Medulla oblongata (tissue), 1 donor: ENCODE results near the gene EYA2.
"Not testable (repeated sequence)": the region's sequence is repeated elsewhere in the genome, so short reads cannot be mapped to it uniquely, and the experiment has no call there.

Source experiments
- DNase-seq: peaks from one replicate; pipeline ENCODE4 v3.0.0-alpha.2; 2015; ENCODE audit errors: extremely low spot score

EYA2 gene

DNA sequence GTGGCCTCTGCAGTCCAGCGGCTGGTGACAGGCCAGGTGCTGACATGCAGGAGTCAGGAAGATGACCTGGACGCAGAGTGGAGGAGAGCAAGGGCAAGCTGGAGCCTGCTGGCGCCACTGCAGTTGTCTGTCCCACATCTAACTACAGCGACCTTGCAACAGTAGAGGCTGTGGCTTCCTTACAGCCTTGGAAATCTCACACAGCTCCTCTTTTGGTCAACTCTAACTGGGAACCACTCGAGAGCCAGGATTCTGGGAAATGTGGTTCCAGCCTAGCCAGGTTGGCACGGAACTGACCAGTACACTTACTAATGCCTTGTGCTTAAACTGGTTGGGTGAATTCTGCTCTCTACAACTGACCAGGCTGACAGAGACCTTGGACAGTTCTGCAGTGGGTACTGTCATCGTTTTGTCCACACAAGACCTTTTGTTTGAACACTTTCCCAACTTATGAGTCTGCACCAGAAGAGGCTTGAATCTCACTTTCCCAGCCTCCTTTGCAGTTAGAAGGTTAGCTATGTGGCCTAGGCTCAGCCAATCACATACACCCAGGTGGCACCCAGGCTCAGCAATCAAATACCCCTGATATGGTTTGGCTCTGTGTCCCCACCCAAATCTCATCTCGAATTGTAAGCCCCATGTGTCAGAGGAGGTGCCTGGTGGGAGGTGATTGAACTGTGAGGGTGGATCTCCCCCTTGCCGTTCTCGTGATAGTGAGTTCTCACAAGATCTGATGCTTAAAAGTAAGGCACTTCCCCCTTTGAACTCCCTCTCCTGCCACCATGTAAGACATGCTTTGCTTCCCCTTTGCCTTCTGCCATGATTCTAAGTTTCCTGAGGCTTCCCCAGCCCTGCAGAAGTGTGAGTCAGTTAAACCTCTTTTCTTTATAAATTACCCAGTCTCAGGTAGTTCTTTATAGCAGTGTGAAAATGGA, 308.4 kb downstream of the EYA2 start:
- no peak for DNase-seq

DNA sequence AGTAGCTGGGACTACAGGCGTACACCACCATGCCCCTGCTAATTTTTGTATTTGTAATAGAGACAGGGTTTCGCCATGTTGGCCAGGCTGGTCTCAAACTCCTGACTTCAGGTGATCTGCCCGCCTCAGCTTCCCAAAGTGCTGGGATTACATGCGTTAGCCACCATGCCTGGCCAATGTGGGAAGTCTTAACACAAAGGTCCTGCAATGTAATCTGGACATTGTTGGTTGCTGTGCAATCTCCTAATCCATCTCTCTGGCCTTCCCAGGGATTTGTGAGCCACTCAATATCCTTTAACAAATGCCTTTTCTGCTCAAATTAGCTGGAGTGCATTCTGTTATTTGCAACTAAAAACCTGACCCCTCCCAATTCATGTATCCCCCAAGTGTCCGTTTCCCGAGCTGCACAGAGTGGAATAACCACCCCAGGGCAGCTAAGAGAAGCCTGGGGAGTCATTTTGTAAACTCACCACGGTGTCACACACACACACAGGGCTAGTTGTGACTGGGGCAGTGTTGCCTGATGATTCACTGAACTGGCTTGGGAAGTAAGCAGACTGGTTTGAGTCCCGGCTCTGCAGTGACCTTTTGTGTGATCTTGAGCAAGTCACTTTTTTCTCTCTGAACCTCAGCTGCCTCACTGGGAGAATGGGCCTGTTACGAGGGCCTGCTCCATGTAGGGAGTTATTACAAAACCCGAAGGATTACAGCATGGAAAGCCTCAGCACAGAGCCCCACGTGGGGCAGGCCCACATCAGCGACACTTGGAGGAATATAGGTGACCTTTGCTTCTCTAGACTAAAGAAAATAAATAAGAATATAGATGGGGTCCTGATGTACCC, 309.6 kb downstream of the EYA2 start:
- DNase-seq, result no peak

DNA sequence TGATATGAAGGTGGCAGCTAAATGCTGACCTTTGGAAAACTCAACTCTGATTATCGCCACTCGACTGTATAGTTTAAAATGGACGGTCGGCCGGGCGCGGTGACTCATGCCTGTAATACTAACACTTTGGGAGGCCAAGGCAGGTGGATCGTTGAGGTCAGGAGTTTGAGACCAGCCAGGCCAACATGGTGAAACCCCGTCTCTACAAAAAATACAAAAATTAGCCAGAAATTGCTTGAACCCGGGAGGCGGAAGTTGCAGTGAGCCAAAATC, 310.1 kb downstream of the EYA2 start:
- not testable (repeated sequence) for DNase-seq

DNA sequence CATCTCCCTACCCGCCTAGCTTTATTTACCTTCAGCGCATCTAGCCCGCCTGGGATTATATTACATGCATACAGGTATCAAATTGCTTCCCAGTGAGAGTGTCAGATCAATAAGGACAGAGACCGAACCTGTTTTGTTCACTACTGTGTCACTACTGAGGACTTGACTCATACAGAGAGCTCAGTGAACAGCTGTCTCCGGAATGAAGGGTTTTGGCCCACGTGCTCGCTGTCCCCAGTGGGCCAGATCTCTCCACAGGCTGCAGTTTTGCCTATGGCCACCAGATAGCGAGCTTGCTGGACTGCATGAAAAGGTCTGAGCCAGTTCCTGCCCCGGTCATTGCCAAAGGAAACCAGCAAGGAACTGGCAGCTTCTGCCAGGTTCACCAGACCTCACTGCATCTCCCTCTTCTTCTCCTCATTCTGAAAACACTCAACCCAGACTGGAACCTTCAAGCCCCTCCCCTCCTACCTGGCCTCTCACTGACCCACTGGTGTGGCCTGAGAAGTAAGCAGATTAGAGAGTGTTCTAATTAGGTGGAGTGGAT, 311.0 kb downstream of the EYA2 start:
- DNase-seq, result peak; percentile 29

DNA sequence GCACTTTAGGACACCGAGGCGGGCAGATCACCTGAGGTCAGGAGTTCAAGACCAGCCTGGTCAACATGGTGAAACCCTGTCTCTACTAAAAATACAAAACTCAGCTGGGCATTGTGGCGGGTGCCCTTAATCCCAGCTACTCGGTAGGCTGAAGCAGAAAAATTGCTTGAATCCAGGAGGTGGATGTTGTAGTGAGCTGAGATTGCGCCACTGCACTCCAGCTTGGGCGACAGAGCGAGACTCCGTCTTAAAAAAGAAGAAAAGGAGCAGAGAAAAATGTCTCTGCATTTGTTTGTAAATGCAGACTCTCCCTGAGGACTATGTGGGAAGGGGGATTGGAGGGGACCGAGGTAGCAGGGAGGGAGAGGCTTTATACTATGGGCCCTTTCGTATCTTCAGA, 311.9 kb downstream of the EYA2 start:
- not testable (repeated sequence) for DNase-seq

DNA sequence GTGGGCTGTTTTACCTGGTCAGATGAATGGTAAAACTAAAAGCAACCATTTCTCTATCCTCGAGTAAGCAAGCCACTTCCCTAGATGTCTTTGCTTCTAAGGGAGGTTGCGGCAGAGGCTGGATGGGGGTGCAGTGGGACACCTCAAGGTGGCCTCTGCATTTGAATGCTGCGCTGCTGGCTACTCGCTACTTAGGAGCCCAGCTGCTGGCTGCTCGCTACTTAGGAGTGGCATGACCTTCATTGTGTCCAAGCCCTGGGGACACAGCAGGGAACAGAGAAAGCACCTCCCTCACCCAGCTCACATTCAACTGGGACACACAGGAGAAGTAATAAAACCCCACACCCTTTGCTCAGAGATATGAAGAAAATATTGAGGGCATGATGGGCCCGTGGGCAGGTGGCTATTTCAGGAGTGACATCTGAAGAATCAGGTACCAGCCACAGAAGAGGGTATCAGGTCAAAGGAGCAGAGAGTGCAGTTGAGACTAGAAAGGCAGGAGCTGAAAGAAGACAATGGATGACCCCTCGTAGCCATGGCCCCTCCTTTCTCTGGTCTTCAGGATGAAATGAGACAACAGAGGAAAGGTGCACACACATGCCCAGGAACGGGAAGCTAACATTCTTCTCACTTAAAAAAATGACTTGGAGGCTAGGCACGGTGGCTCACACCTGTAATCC, 312.5 kb downstream of the EYA2 start:
- no peak for DNase-seq

DNA sequence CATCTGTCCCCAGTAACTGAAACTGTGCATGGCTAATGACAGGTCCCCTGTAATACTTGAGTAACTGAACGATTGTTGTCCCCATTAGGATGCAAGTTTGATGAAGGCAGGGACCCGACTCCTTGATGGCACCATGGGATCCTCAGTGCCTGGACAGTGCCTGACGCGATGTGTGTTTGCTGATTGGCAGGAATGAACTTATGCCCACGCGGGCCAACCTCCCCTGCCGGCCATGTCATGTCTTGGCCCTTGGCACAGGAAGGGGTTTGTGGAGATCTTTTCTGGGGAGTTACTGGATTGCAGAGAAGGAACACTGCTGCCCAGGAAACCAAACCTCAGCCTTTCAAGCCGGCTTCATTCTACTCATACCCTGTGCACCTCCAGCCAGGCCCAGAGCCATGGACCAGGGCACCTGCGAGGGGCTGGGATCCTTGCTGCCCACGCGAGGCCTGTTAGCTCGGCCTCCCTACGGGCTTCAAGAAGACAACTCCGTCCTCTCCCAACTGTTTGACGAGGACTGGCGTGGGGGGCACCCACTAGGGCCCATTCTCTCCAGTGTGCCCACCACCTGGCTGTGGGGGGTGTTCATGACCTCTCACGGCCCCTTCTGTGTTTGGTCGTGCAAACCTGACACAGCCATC, 314.0 kb downstream of the EYA2 start:
- no peak for DNase-seq

DNA sequence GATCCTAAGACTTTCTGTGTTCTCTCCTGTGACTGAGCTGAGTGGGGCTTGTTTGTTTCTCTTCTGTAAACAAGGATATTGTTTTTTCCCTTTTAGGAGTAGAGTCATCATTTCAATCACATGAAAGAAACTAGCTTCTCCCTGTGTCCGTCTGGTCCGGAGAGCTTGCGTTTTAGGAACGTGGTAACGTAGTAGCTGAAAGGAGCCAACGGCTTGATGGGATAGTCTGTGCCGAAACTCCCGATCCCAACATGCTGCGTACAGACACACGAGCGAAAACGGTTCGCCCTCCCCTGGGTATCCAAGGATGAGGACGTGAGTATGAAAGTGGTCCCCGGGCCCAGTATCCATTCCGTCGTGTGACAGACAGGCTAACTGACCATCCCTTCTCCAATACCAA, 315.3 kb downstream of the EYA2 start:
- no peak for DNase-seq

DNA sequence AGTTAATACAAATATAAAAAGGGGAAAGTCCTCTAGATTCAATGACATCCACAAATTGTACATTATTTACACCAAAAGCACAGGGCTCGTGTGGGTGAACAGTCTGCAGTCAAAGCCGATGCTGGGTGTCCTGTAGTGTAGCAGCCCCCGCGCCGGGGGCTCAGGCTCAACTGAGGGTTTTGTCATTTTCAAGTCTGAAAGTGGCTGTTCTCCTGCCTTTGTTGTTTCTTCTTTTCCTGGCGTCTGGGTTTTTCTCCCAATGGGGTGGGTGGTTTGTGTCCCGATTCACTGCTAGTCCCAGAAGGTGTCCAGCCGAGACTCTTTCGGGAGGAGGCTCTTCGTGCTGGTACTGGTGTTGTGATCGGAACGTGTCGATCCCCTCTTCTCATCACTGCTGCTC, 315.8 kb downstream of the EYA2 start:
- no peak for DNase-seq

DNA sequence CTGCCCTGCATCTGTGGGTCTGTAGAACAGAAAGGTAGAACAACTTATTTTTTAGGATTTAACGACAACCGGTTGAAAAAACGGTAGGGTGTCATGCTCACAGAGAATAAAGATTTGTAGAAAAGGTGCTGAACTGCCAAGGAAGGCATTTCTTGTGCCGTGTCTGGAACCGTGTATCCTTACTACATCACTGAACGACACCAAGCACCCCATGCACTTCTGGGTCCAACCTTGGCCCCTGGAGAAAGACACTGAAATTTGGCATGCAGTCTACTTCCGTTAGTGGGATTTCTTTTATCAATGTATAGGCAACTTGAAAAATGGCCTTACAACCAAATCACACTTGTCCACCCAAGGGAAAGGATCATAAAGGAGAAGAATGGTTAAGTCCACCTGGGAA, 316.4 kb downstream of the EYA2 start:
- no peak for DNase-seq

DNA sequence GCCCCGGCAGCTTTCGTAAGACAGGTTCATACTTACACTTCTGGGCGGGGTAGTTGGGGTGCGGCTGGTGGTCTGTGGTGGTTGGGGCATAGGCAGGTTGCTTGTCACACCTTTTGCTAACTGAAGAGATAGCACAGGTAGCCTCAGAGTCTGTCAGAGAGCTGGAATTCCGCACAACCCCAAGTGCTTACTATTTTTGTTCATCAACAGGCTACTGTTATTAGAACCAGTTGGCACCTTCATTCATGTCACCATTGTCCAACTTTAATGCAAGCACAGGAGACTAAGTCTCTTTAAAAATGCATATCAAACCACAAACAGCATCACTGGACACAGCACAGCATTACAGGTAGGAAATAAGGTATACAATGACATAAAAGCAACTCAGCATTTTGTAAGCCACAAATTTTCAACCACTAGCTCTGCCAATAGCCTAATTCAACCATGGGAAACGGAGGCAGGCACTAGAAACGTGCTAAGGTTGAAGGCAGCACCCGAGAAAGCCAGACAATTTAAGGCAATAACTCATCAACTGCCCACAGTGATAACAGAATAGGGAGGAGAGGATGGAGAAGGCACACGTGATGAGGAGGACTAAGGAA, 318.1 kb downstream of the EYA2 start:
- no peak for DNase-seq

DNA sequence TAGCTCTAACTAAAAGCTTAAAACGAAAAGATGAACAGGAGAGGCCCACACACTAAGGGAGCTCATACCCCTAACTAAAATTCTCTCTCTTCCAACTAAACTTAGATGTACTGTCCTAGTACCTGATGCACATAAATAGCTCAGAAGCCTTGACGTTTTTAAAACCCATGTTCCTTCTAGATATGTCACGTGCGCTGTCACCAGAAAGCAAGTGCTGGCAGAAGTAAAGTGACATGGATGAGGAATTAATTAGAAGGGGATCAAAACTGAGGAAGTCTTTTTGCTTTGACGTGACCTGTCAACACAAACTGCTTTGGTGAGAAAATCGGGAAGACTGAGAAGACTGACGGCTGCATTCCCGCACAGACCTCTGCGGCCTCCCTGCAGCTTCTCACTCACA, 319.3 kb downstream of the EYA2 start:
- no peak for DNase-seq

DNA sequence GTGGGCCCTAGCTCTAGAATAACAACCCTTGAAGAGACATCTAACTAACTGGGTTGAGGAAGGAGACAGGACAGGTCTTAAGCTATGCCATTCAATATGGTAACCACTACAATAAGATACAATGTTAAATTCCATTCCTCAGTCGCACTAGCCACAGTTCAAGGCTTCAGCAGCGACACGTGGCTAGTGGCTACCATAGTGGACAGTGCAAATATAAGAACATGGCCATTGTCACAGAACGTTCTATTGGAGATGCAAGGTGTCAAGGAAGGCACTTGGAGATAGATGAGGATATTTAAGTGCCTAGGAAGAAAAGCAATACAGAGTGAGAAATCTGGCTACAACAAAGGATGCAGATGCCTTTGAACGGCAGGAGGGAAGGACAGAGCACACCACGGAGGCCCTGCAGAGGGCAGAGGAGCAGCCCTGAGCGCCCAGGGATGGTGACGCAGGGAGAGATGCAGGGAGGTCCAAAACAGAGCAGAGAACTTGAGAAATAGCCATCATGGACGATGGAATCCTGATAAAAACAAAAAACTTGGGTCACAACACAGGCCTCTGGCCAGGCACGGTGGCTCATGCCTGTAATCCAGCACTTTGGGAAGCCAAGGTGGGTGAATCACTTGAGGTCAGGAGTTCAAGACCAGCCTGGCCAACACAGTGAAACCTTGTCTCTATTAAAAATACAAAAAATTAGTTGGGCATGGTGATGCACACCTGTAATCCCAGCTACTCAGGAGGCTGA, 321.2 kb downstream of the EYA2 start:
- no peak for DNase-seq

DNA sequence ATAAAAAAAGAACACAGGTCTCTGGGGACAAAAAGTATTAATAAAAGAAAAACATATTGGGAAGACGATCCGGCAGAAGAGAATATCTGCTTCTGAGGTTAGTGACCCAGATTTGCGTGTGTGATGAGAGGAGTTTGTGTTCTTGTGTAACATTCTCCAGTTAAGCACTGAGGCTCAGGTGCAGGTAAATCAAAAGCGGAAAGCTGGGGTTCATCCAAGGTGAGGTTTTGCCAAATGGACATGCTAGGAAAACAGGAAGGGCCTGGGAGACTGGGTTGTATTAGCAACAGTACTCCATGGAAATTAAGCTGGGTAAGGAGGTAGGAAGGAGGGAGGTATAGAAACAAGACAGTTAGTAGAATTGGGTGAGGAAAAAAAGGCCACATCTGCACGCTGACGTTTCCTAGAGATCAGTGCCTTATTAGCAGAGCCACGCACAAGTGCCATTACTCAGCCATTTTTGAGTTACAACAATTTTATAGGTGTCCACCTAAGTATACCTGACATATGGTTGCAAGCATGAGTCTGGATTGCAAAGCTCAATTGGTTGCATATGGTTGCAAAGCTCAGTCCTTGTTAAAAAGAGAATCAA, 322.3 kb downstream of the EYA2 start:
- DNase-seq, result no peak

DNA sequence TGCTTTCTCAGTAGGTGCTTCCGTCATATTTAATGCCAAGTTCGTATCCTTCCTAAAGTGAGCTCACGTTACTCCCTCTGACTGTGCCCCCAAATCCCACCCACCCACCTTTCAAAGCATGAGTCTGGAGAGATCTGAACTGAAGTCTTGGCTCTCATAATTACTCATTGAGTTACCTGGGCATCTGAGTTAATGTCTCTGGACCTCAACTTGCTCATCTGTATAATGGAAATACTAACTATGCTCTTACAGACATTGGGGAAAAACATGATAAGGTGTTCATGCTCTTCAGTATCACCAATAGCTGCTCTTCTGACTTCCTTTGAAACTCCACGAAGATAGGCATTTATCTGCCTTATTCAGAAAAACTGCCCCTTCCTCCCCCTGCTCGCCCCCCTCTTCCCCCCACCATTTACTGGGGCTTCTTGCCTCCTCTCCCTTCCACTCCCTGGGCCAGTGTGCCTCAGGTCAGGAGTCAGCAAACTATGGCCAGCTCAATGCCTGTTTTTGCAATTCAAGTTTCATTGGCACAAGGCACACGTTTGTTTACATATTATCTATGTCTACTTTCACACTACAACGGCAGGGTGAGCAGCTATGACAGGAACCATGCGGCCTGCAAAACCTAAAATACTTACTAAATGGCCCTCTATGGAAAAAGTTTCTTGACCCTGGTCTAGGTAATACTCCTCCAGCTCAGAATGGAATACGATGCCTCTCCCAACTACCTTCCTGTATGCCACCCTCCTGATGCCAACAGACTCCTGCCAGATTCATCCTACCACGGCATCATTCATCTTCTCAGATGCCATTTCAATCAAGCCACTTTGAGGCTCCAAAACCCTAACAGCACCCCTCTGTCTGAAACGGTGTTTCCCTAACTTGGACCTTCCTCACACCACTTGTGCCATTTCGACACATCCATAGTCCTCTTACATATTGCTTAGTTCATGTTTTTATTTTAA, 323.1 kb downstream of the EYA2 start:
- DNase-seq, result no peak

DNA sequence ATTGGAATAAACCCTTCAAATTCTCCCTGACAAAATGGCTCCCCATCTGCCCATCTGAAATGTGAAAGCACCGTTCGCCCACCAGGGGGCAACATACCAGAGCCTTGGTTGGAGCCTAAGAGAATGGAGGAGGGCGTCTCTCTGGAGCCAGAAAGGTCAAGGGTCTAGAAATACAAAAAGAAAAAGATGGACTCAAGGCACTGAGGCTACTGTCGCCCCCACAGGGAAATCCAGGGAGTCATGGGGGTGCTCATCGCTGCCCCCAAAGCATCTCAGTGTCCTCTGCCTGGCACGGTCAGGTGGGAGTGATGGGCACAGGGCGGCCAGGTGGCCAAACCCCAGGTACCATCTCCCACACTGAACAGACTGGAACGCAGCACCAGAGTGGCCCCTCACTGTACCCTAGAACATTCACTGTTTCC, 325.5 kb downstream of the EYA2 start:
- peak; percentile 12 for DNase-seq

DNA sequence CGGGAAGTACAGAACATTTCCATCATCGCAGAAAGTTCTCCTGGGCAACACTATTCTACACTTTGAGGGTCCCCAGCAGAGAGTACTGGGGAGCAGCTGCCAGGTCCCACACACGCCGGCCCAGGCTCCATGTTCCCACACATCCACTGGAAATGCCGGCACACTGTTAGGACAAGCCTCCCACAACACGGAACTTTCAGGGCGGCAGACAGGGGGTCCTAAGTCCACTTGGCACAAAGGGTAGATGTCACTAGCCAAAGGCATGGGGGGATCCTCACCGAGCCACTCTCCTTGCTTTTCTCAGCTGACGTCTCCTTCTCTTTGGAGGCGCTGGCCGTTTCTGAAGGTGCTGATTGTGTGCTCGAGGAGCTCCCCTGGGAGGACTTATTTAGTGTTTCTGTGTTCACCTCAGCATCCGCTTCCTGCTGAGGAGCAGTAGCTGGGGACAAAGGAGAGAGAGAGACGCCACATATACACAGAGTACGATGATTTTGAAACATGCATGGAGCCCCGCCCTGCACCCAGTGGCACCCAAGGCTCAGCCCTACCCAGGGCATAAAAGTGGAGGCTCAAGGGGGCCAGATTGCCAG, 326.5 kb downstream of the EYA2 start:
- no peak for DNase-seq

DNA sequence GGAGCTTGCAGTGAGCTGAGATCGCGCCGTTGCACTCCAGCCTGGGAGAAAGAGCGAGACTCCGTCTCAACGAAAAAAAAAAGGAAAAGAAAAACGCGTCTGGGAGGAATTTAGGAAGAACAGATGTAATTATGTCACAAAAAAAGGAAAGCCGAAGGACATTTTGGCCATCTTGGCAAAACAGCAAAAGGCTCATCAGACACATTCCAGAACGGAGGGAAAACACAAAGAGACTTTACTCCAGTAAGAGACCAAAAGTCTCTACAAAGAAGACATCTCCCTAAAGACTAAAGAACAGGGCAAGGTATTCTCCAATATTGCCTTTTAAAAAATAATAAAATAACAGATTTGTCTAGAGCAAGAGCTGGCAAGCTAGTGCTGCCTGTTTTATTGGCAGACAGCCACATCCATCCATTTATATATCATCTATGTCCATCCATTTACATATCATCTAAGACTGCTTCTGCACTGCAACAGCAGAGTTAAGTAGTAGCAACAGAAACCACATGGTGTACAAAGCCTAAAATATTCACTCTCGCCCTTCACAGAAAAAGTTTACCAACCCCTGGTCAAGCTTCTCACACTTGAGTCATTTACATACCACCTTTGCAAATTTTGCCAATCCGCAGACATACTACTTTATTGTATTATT, 328.0 kb downstream of the EYA2 start:
- DNase-seq, result no peak
